ENCODE results near the gene BLOC1S2. TPM values are rescaled to one million over a fixed set of nuclear protein-coding genes. Genes with fewer than 3 reads are reported as not detected.

Gene BLOC1S2
- total RNA-seq, 1 experiment from 2014 or later, result 69.8 TPM

GRCh38 chr10:100328198-100328597, 41.7 kb upstream of the BLOC1S2 start:
- Histone ChIP-seq H3K18ac (ENCODE audit: insufficient read length, low read depth, low read length) (no peak overlapping the region), H3T11ph (ENCODE audit: low read length) (no peak overlapping the region), H3K23ac (ENCODE audit: insufficient read length, low read depth, low read length) (no peak overlapping the region), H3K4me2 (ENCODE audit: insufficient read depth, insufficient read length, low read length) (no peak overlapping the region), H4K20me1 (ENCODE audit: control insufficient read depth, insufficient read depth, insufficient read length) (no peaks in the 10 kb centered on the region), H2BK15ac (ENCODE audit: low read depth, low read length) (no peak overlapping the region), H3K27ac (ENCODE audit: insufficient read length, low read depth, low read length) (no peak overlapping the region), H3K14ac (ENCODE audit: insufficient read depth, low read length) (no peak overlapping the region), H2BK20ac (ENCODE audit: low read depth, low read length, poor library complexity, severe bottlenecking) (no peak overlapping the region), H3K79me2 (ENCODE audit: insufficient read depth, low read length) (no peaks in the 10 kb centered on the region), H4K5ac (ENCODE audit: insufficient read length, low read depth, low read length) (no peak overlapping the region), H2AFZ (ENCODE audit: low read length) (no peak overlapping the region), H3K27me3 (ENCODE audit: insufficient read depth, low read length) (no peaks in the 10 kb centered on the region), H3K23me2 (ENCODE audit: insufficient read length, low read depth, low read length, poor library complexity, severe bottlenecking) (no peaks in the 10 kb centered on the region), H3K9ac (ENCODE audit: extremely low read depth, insufficient read length, low read length) (no peak overlapping the region), H4K91ac (ENCODE audit: insufficient read length, low read depth, low read length) (no peak overlapping the region), H2BK120ac (ENCODE audit: low read depth, low read length, poor library complexity, severe bottlenecking) (no peak overlapping the region), H3K79me1 (ENCODE audit: insufficient read depth, low read depth, low read length, poor library complexity, severe bottlenecking) (no peaks in the 10 kb centered on the region), H3K4ac (ENCODE audit: low read depth, low read length) (no peak overlapping the region), H3K56ac (ENCODE audit: insufficient read length, low read depth, low read length) (no peak overlapping the region), H3K4me1 (ENCODE audit: insufficient read depth, low read length) (no peaks in the 10 kb centered on the region), H2BK5ac (ENCODE audit: insufficient read length, low read length) (no peak overlapping the region), H2AK5ac (ENCODE audit: insufficient read length, low read length) (no peak overlapping the region), H3K9me3 (ENCODE audit: control insufficient read depth, low read depth, low read length) (no peaks in the 10 kb centered on the region), H4K8ac (replicated peaks; ENCODE audit: insufficient read length, low read depth, low read length) (no peak overlapping the region), H2BK12ac (ENCODE audit: insufficient read length, low read depth, low read length) (no peak overlapping the region)
- H3K9me3 Mint-ChIP-seq, result no peaks in the 10 kb centered on the region
- DNase-seq, result no peak
- TF ChIP-seq CTCF (conservative IDR thresholded peaks at IDR 0.05), result no peak
- no CpG with 5 or more reads among the region's 5 CpGs for WGBS (ENCODE audit: extremely low coverage, insufficient read length, low lambda C conversion rate)
- peaks cover 72% of the 10 kb centered on the region for H3K27me3 Mint-ChIP-seq (ENCODE audit: low read depth)
- no peaks in the 10 kb centered on the region for H3K36me3 Mint-ChIP-seq (ENCODE audit: insufficient read depth in 1 of 3, low read depth in 3 of 3)
- H3K4me3 Mint-ChIP-seq, result no peak overlapping the region
- H3K4me1 Mint-ChIP-seq, result peaks cover 2 to 7% of the 10 kb centered on the region in 2 experiments; a peak in 1 of 4 replicates
- no peak overlapping the region for H3K27ac Mint-ChIP-seq

Measured in H9 (cell line).